Common myeloid progenitor, CD34-positive (primary cell): ENCODE results near the gene TTC7B.

Experiments used
- CTCF ChIA-PET: fragments of 350-600 bp; sonication (Branson Sonifier 250); formaldehyde crosslinking; loops from one replicate; lab custom pipeline; 2021; ENCODE audit warnings: antibody characterized with exemption; lab: Charles Lee
- POLR2A ChIA-PET: fragments of 350-600 bp; sonication (Branson Sonifier 250); formaldehyde crosslinking; loops from one replicate; lab custom pipeline; 2021; ENCODE audit warnings: antibody characterized with exemption; lab: Charles Lee
- DNase-seq, 3 donors: peaks; one replicate each; pipeline versions ENCODE4 v3.0.0 to v3.0.0-alpha.2; 2013
- H3K27ac ChIP-seq, 2 experiments: 1 replicate in 1 of 2; 2 replicates in 1 of 2; pipeline ENCODE4 v1.7.0; 2013; ENCODE audit warnings: inconsistent platforms in 2 of 2, low read length in 2 of 2, mild to moderate bottlenecking in 2 of 2, low read depth in 1 of 2, moderate library complexity in 1 of 2; ENCODE audit not compliant: severe bottlenecking in 2 of 2, insufficient read depth in 1 of 2, poor library complexity in 1 of 2
- H3K27me3 ChIP-seq, 5 experiments: replicated peaks in 2 of 5; 1 replicate in 3 of 5; 2 replicates in 2 of 5; pipeline versions ENCODE4 v1.6.1 to v1.7.0; 2013; ENCODE audit warnings: low read length in 4 of 5, mild to moderate bottlenecking in 2 of 5, moderate library complexity in 2 of 5, inconsistent platforms in 1 of 5; ENCODE audit not compliant: insufficient read depth in 5 of 5, control insufficient read depth in 4 of 5
- H3K36me3 ChIP-seq, 4 experiments: 1 replicate in 2 of 4; 2 replicates in 2 of 4; pipeline versions ENCODE4 v1.6.1 to v1.7.0; 2013; ENCODE audit warnings: low read length in 3 of 4, control low read depth in 1 of 4, mild to moderate bottlenecking in 1 of 4; ENCODE audit not compliant: control insufficient read depth in 4 of 4, insufficient read depth in 4 of 4
- H3K4me1 ChIP-seq, 4 experiments: 1 replicate in 3 of 4; 2 replicates in 1 of 4; pipeline versions ENCODE4 v1.6.1 to v1.7.1; 2013; ENCODE audit warnings: low read length in 3 of 4, mild to moderate bottlenecking in 3 of 4, control low read depth in 1 of 4, inconsistent platforms in 1 of 4, moderate library complexity in 1 of 4; ENCODE audit not compliant: control insufficient read depth in 4 of 4, insufficient read depth in 4 of 4; ENCODE audit errors: control extremely low read depth in 1 of 4
- H3K4me3 ChIP-seq, 7 experiments: 1 replicate in 4 of 7; 2 replicates in 3 of 7; pipeline versions ENCODE4 v1.5.1 to v1.7.0; 2013; ENCODE audit warnings: mild to moderate bottlenecking in 7 of 7, low read length in 6 of 7, moderate library complexity in 6 of 7, inconsistent platforms in 2 of 7, low read depth in 2 of 7, control low read depth in 1 of 7; ENCODE audit not compliant: insufficient read depth in 4 of 7, control insufficient read depth in 1 of 7; ENCODE audit errors: extremely low read depth in 1 of 7
- H3K9me3 ChIP-seq, 5 experiments: 1 replicate in 4 of 5; 2 replicates in 1 of 5; pipeline versions ENCODE4 v1.6.1 to v1.7.1; 2013; ENCODE audit warnings: low read length in 4 of 5, mild to moderate bottlenecking in 2 of 5, inconsistent platforms in 1 of 5, low read depth in 1 of 5, moderate library complexity in 1 of 5; ENCODE audit not compliant: control insufficient read depth in 4 of 5, insufficient read depth in 2 of 5; ENCODE audit errors: control extremely low read depth in 1 of 5
- WGBS: methylation state at CpG from one replicate; pipeline ENCODE4 v1.1.5; 2013; ENCODE audit not compliant: insufficient coverage; 5-methylcytosine and 5-hydroxymethylcytosine counted together

TTC7B gene

GRCh38 chr14:90781344-90781761, 34.9 kb downstream of the TTC7B start:
- no peak overlapping the region for H3K4me3 ChIP-seq
- no peaks in the 10 kb centered on the region for H3K9me3 ChIP-seq
- no peak for DNase-seq
- CTCF ChIA-PET: interaction anchor here (1.1 kb wide), 1 partner anchor 15 kb away, joined by 3 read pairs; no protein-coding TSS in a partner anchor
- H3K27ac ChIP-seq: no peak overlapping the region
- peaks cover 5 to 47% (median 34%) of the 10 kb centered on the region in 4 experiments for H3K36me3 ChIP-seq
- POLR2A ChIA-PET: interaction anchor here (0.6 kb wide), 1 partner anchor 502 kb away, joined by 3 read pairs; no protein-coding TSS in a partner anchor
- WGBS: 100% methylated on average over 3 of the region's 4 CpGs
- no peaks in the 10 kb centered on the region for H3K4me1 ChIP-seq
- H3K27me3 ChIP-seq: no peaks in the 10 kb centered on the region

GRCh38 chr14:90780519-90780918, 35.7 kb downstream of the TTC7B start:
- peaks cover 5 to 45% (median 35%) of the 10 kb centered on the region in 4 experiments for H3K36me3 ChIP-seq
- no peak overlapping the region for H3K27ac ChIP-seq
- POLR2A ChIA-PET: no interaction called here
- H3K9me3 ChIP-seq: no peaks in the 10 kb centered on the region
- no peak for DNase-seq
- H3K4me1 ChIP-seq: no peaks in the 10 kb centered on the region
- H3K27me3 ChIP-seq: no peaks in the 10 kb centered on the region
- H3K4me3 ChIP-seq: no peak overlapping the region
- CTCF ChIA-PET: no interaction called here
- 100% methylated on average over 7 of the region's 12 CpGs for WGBS

- no peak for DNase-seq
- over 99% methylated on average over 11 of the region's 13 CpGs for WGBS
- Histone ChIP-seq H3K27ac (no peak overlapping the region), H3K4me1 (no peaks in the 10 kb centered on the region), H3K36me3 (peaks cover 5 to 41% (median 31%) of the 10 kb centered on the region in 4 experiments), H3K27me3 (no peaks in the 10 kb centered on the region), H3K9me3 (no peaks in the 10 kb centered on the region), H3K4me3 (no peak overlapping the region)
- CTCF ChIA-PET: interaction anchor here (1.4 to 1.5 kb wide), 3 partner anchors 12 to 36 kb away, joined by 3 to 4 read pairs (median 3); no protein-coding TSS in a partner anchor
- POLR2A ChIA-PET: no interaction called here
These were observed 37.5 kb downstream of the TTC7B start for GRCh38 chr14:90778571-90779255.

- no peak overlapping the region for H3K4me3 ChIP-seq
- DNase-seq: no peak
- no peaks in the 10 kb centered on the region for H3K4me1 ChIP-seq
- ChIA-PET CTCF (interaction anchor here (1.0 to 1.5 kb wide), 5 partner anchors 9 to 37 kb away, joined by 3 to 4 read pairs (median 3); no protein-coding TSS in a partner anchor), POLR2A (no interaction called here)
- no peak overlapping the region for H3K27ac ChIP-seq
- WGBS: 90% methylated on average over 8 of the region's 11 CpGs
- H3K9me3 ChIP-seq: no peaks in the 10 kb centered on the region
- no peaks in the 10 kb centered on the region for H3K27me3 ChIP-seq
- peaks cover 5 to 46% (median 32%) of the 10 kb centered on the region in 4 experiments for H3K36me3 ChIP-seq
These were observed 38.3 kb downstream of the TTC7B start for GRCh38 chr14:90777830-90778485.

GRCh38 chr14:90777358-90777757, 38.9 kb downstream of the TTC7B start:
- DNase-seq: no peak
- Histone ChIP-seq H3K9me3 (no peaks in the 10 kb centered on the region), H3K4me3 (no peak overlapping the region), H3K27ac (no peak overlapping the region), H3K36me3 (peaks cover 5 to 46% (median 33%) of the 10 kb centered on the region in 4 experiments), H3K27me3 (no peaks in the 10 kb centered on the region), H3K4me1 (no peaks in the 10 kb centered on the region)
- ChIA-PET POLR2A (no interaction called here), CTCF (interaction anchor here (1.0 to 1.5 kb wide), 3 partner anchors 9 to 18 kb away, joined by 3 to 4 read pairs (median 3); no protein-coding TSS in a partner anchor)
- 100% methylated on average over 2 of the region's 2 CpGs for WGBS

DNA sequence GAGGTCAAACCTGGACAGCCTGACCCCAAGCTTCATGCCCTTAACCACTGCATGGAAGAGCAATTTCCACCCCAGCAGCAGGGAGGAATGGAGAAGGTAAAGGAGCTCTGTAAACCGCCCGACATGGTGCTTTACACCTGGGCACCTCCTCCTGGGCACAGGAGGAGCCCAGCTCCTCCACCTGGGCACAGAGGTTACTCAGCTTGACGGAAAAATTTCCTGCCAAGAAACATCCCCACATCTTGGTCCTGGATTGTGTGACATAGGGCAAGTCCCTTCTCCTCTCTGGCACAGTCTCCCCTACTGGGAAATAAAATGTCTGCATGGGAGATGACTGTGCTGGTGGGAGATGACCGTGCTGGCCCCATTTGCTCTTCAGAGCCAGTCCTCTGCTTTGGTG, 40.8 kb downstream of the TTC7B start:
- no peak overlapping the region for H3K4me3 ChIP-seq
- CTCF ChIA-PET: interaction anchor here (0.8 to 2.1 kb wide), 3 partner anchors 9 to 112 kb away, joined by 3 to 7 read pairs (median 4); no protein-coding TSS in a partner anchor
- peaks cover 2 to 43% (median 25%) of the 10 kb centered on the region in 4 experiments for H3K36me3 ChIP-seq
- no peaks in the 10 kb centered on the region for H3K9me3 ChIP-seq
- no peaks in the 10 kb centered on the region for H3K27me3 ChIP-seq
- no peaks in the 10 kb centered on the region for H3K4me1 ChIP-seq
- no peak overlapping the region for H3K27ac ChIP-seq
- POLR2A ChIA-PET: interaction anchor here (0.6 kb wide), 1 partner anchor 12 kb away, joined by 3 read pairs; no protein-coding TSS in a partner anchor
- 100% methylated on average over 3 of the region's 4 CpGs for WGBS
- DNase-seq: no peak
